SU-DHL-6 (cell line): ENCODE measurements around the gene KCNN3.

Experiments
- CTCF ChIP-seq: fragments of 200-600 bp; sonication (generic); IDR thresholded peaks from one replicate; pipeline ENCODE4 v1.5.1; 2017; ENCODE audit warnings: antibody characterized with exemption, mild to moderate bottlenecking, low read length, moderate library complexity; ENCODE audit not compliant: insufficient read depth, poor library complexity, severe bottlenecking
- EZH2phosphoT487 ChIP-seq: fragments of 200-600 bp; sonication (generic), shearing (Covaris generic); conservative IDR thresholded peaks from 2 replicates; pipeline ENCODE4 v1.6.1; 2018; ENCODE audit warnings: mild to moderate bottlenecking, antibody characterized with exemption, low read length, moderate library complexity, mixed read lengths

DNA sequence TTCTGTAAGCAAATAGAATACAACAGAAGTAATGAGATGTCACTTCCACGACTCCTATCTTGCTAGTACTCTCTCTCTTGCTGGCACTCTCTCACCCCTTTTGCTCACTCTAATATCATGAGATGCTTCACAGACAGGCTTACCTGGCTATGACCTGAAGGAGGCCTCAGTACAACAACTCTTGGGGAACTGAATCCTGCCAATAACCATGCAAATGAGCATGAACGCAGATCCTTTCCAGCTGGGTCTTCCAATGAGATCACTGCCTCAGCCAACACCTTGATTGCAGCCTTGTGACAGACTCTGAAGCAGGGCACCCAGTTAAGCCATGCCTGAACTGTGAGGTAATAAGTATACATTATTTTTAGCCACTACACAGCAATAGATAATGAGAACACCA is 209.0 kb downstream of the KCNN3 start:
- TF ChIP-seq EZH2phosphoT487 (no peak), CTCF (no peak)
